Measurements from ENCODE around the gene GDPD5.

Gene GDPD5

DNA sequence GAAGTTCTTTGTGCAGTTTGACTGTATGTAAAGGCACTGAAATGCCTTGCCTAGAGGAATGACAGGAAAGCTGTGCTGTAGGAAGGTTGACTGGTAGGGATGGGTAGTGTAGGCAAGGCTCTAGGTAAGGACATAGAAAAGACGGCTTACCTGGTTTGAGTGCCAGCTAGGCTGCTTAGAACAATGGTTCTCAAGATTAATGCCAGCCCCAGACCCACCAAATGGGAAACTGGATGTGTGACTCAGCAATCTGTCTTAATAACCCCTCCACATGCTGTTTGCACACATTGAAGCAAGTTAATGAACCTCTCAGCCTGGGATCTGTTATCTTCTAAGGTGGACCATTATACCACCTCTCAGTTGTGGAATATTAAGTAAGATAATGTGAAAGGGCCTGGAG, 122.7 kb downstream of the GDPD5 start:
- Histone ChIP-seq H3K9me3 (replicated peaks in 1 of 11) (no peaks in the 10 kb centered on the region), H3K36me3 (peaks cover 76 to 81% (median 79%) of the 10 kb centered on the region in 11 experiments), H3K4me1 (peaks cover 48 to 59% (median 55%) of the 10 kb centered on the region in 10 experiments), H3K4me3 (peak overlapping the region in 9 of 10 experiments; percentile 83 to 94 (median 86); a peak in 11 of 20 replicates), H3K4me2 (peak overlapping the region; percentile 87 to 98 (median 97)), H3K9ac (peak overlapping the region; percentile 88 to 99 (median 96)), H3K27ac (peak overlapping the region in 8 of 11 experiments; percentile 21 to 98 (median 64); a peak in 14 of 22 replicates), H4K20me1 (peaks cover 79 to 86% (median 83%) of the 10 kb centered on the region in 11 experiments), H3K27me3 (no peaks in the 10 kb centered on the region)
- no peak for TF ChIP-seq Cebpa-rat (IDR thresholded peaks at IDR 0.05)

DNA sequence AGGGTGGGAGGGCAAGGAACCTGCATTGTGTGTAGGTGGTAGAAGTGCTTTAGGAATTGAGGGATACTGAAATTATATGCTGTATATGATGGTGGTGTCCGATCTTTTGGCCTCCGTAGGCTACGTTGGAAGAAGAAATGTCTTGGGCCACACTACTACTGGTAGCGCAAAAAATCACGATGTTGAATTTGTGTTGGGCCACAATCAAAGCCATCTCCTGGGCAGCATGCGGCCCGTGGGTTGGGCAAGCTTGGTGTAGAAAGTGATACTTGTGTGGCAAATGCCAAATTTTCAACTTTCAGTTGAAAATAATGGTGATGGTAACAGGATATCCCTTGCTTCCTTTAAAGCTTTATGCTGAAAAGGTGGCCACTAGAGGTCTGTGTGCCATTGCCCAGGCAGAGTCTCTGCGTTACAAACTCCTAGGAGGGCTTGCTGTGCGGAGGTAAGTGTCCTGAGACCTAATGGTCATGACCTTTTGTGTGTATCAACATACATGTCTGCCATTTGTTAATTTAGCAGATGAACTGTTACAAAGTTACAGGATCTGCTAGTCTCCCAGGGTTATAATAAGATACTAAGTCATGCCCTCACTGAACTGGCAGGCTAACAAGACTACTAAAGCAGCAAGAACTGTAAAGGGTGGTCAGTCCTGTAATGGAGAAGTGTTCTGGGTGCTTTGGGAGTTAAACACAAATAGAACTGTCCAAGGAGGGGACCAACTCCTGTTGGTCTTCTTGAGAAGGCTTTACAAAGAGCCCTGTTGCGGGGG, 123.6 kb downstream of the GDPD5 start:
- H3K27ac ChIP-seq = peak overlapping the region in 8 of 11 experiments; percentile 21 to 98 (median 92); a peak in 13 of 22 replicates
- H3K4me1 ChIP-seq = peaks cover 51 to 62% (median 58%) of the 10 kb centered on the region in 10 experiments
- TF ChIP-seq Cebpa-rat (IDR thresholded peaks at IDR 0.05) = no peak
- no peaks in the 10 kb centered on the region for H3K27me3 ChIP-seq
- peaks cover 71 to 78% (median 75%) of the 10 kb centered on the region in 11 experiments for H4K20me1 ChIP-seq
- no peaks in the 10 kb centered on the region for H3K9me3 ChIP-seq (replicated peaks in 1 of 11)
- peak overlapping the region; percentile 87 to 98 (median 97) for H3K4me2 ChIP-seq
- H3K36me3 ChIP-seq = peaks cover 68 to 72% (median 70%) of the 10 kb centered on the region in 11 experiments
- peak overlapping the region; percentile 88 to 99 (median 96); a peak in 21 of 22 replicates for H3K9ac ChIP-seq
- H3K4me3 ChIP-seq = peak overlapping the region; percentile 1 to 94 (median 86); a peak in 17 of 20 replicates

DNA sequence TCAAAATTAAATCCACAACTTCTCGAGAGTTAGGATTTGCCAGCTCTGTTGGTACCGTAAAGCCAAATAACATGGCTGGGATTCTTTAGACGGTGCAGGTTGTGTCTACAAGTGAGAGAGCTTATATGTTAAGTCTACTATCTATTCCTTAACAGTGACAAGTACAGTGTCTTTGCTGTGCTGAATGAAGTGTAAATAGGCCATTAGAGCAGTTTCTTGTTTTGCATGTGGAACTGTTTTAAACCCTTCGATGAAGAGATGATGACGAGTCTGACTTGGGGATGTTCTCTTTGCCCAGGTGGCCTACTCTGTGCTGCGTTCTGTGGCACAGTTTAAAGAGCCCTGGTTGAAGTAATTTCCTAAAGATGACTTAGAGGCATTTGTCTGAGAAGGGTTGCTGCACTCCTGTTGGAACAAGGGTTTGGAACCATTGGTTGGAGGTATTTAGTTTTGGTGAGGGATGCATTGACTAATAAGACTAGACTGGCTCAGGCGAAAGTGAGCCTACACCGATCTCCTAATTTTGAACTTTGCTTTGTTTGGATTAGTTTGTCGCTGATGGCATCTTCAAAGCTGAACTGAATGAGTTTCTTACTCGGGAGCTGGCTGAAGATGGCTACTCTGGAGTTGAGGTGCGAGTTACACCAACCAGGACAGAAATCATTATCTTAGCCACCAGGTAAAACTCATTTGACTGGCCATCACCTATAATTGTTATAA, 125.4 kb downstream of the GDPD5 start:
- peak overlapping the region; percentile 88 to 99 (median 96) for H3K9ac ChIP-seq
- H3K4me3 ChIP-seq = peak overlapping the region; percentile 83 to 94 (median 86)
- peaks cover 56 to 71% (median 66%) of the 10 kb centered on the region in 10 experiments for H3K4me1 ChIP-seq
- peak overlapping the region; percentile 87 to 98 (median 97) for H3K4me2 ChIP-seq
- H3K36me3 ChIP-seq = peaks cover 49 to 53% (median 52%) of the 10 kb centered on the region in 11 experiments
- peaks cover 52 to 59% (median 56%) of the 10 kb centered on the region in 11 experiments for H4K20me1 ChIP-seq
- H3K27me3 ChIP-seq = no peaks in the 10 kb centered on the region
- no peak for TF ChIP-seq Cebpa-rat (IDR thresholded peaks at IDR 0.05)
- no peaks in the 10 kb centered on the region for H3K9me3 ChIP-seq (replicated peaks in 1 of 11)
- H3K27ac ChIP-seq = peak overlapping the region; percentile 91 to 98 (median 95)

DNA sequence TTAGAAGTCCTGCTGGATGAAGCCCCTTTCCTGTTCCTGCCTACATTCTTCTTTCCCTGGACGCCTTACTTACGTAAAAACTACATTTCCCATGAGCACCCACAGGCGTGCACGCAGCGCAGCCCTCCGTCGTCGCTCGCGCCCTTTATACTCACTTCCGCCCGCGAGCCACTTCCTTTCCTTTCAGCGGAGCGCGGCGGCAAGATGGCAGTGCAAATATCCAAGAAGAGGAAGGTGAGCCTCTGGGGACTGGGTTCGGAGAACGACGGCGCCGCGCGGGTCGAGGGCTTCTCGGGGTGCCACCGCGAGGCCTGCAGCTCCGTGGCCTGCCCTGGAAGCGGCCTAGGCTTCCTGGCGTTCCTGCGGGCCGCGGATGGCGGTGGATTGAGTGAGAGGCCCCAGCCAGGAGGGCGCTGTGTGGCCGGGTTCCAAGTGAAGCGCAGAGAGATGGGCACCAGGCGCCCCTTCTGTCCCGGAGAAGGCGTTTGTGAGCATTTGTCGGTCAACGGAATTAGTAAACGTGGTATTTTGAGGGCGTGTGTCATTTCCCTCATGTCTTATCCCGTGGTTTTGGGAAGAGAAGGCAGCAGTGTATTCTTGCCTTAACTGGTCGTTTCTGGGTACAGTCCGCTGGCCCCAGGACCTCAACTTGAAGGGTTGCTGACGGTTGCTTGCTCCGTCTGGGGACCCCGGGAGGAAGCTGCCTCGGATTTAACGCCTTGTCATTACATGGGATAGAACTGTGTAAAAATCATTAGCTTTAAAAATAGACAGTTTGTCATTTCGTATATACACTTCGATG, 126.2 kb downstream of the GDPD5 start, which contains the start of gene RPS3:
Gene RPS3 (plus strand): TSS at position 175 of the 802 bp plus-strand sequence. CDS start 30 bp downstream, at position 205.
- Histone ChIP-seq H3K9me3 (replicated peaks in 1 of 11) (no peaks in the 10 kb centered on the region), H3K9ac (peak within 1 kb of the TSS; percentile 88 to 99 (median 96)), H3K4me1 (peaks cover 50 to 73% (median 69%) of the 10 kb centered on the region in 10 experiments), H3K27me3 (no peaks in the 10 kb centered on the region), H3K27ac (peak within 1 kb of the TSS; percentile 91 to 98 (median 95)), H3K36me3 (peaks cover 41 to 46% (median 44%) of the 10 kb centered on the region in 11 experiments), H4K20me1 (peaks cover 44 to 51% (median 48%) of the 10 kb centered on the region in 11 experiments), H3K4me3 (peak within 1 kb of the TSS; percentile 83 to 94 (median 86)), H3K4me2 (peak within 1 kb of the TSS; percentile 87 to 98 (median 97))
- TF ChIP-seq Cebpa-rat (IDR thresholded peaks at IDR 0.05) = no peak

DNA sequence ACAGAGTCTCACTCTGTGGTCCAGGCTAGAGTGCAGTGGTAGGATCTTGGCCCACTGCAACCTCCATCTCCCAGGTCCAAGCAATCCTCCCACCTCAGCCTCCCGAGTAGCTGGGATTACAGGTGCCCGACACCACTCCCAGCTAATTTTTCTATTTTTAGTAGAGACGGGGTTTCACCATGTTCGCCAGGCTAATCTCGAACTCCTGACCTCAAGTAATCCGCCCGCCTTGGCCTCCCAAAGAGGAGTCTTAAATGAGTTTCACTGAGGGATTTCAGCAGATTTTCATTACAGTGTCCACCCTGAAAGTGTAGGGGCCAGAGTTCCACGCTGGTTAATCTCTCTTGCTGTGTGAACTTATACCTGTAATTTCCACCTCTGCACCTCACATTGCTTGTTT, 126.8 kb downstream of the GDPD5 start:
- Histone ChIP-seq H3K4me1 (peaks cover 43 to 71% (median 65%) of the 10 kb centered on the region in 10 experiments), H3K36me3 (peaks cover 35 to 39% (median 38%) of the 10 kb centered on the region in 11 experiments), H3K9ac (peak overlapping the region in 6 of 11 experiments; percentile 44 to 97 (median 92); a peak in 8 of 22 replicates), H3K4me2 (peak overlapping the region; percentile 52 to 89 (median 84)), H3K9me3 (replicated peaks in 1 of 11) (no peaks in the 10 kb centered on the region), H4K20me1 (peaks cover 38 to 45% (median 42%) of the 10 kb centered on the region in 11 experiments), H3K4me3 (peak overlapping the region in 5 of 10 experiments; percentile 22 to 86 (median 84); a peak in 9 of 20 replicates), H3K27ac (peak overlapping the region in 10 of 11 experiments; percentile 12 to 98 (median 95); a peak in 17 of 22 replicates), H3K27me3 (no peaks in the 10 kb centered on the region)
- TF ChIP-seq Cebpa-rat (IDR thresholded peaks at IDR 0.05) = no peak

DNA sequence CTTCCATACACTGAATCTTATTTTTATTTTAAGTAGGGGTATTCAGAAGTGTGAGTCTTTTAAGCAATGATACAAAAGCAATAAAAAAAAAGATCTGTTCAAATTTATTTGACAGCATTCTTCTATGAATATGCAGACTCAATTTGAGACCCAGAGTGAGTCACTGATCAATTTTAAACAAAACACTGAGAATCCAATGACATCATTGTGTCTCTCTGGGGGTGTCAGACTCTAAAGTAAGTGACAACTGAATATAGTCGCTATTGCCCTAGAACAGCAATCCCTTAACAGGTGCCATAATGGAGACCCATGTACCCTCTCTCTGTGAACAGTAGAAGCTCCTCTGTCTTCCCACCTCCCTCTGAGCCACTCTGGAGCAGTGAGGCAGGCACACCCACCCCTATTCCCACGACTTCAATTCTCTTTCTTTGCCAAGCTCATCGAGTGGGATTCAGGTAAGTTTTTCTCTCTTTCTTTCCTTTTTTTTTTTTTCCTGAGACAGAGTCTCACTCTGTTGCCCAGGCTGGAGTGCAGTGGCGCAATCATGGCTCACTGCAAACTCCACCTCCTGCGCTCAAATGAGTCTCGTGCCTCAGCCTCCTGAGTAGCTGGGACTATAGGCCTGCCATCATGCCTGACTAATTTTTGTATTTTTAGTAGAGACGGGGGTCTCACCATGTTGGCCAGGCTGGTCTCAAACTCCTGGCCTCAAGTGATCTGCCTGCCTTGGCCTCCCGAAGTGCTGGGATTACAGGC, 131.5 kb downstream of the GDPD5 start:
- peaks cover 8 to 37% (median 32%) of the 10 kb centered on the region in 10 experiments for H3K4me1 ChIP-seq
- no peak for TF ChIP-seq Cebpa-rat (IDR thresholded peaks at IDR 0.05)
- no peaks in the 10 kb centered on the region for H3K9me3 ChIP-seq (replicated peaks in 1 of 11)
- no peak overlapping the region for H3K9ac ChIP-seq
- no peaks in the 10 kb centered on the region for H4K20me1 ChIP-seq
- no peaks in the 10 kb centered on the region for H3K36me3 ChIP-seq
- H3K4me2 ChIP-seq = peak overlapping the region in 6 of 11 experiments; percentile 8 to 71 (median 60); a peak in 7 of 22 replicates
- H3K4me3 ChIP-seq = no peak overlapping the region
- H3K27me3 ChIP-seq = no peaks in the 10 kb centered on the region
- peak overlapping the region in 1 of 11 experiments; percentile 40; a peak in 1 of 22 replicates for H3K27ac ChIP-seq

DNA sequence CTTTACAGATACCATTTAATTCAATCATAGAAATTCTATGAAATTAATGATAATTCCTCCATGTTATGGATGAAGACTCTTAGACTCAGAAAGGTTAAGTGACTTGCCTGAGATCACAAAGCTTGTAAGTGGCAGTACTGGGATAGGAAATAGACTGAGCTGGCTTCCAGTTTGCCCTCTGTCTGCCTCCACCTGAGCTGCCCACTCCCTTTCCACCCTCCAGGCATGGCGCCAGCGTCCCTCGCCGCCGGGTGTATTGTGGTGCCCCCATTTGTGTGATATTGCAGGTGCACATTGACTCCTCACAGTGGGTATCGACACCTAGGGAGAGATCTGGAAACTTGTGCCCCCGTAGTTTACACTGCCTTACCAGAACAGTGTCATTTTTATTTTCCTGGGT, 135.8 kb downstream of the GDPD5 start:
- no peaks in the 10 kb centered on the region for H4K20me1 ChIP-seq
- TF ChIP-seq Cebpa-rat (IDR thresholded peaks at IDR 0.05) = no peak
- no peak overlapping the region for H3K4me3 ChIP-seq
- no peaks in the 10 kb centered on the region for H3K36me3 ChIP-seq
- no peak overlapping the region for H3K9ac ChIP-seq
- H3K4me1 ChIP-seq = peaks cover 3 to 17% (median 10%) of the 10 kb centered on the region in 10 experiments; a peak in 17 of 20 replicates
- H3K9me3 ChIP-seq (replicated peaks in 1 of 11) = no peaks in the 10 kb centered on the region
- no peaks in the 10 kb centered on the region for H3K27me3 ChIP-seq
- H3K4me2 ChIP-seq = no peak overlapping the region
- H3K27ac ChIP-seq = no peak overlapping the region
